ENCODE results near the gene RO60. TPM values are rescaled to one million over a fixed set of nuclear protein-coding genes. Genes with fewer than 3 reads are reported as not detected.

Gene RO60
- total RNA-seq, 4 donors from 2014 or later = 43.4 to 63.9 (median 62.6) TPM

DNA sequence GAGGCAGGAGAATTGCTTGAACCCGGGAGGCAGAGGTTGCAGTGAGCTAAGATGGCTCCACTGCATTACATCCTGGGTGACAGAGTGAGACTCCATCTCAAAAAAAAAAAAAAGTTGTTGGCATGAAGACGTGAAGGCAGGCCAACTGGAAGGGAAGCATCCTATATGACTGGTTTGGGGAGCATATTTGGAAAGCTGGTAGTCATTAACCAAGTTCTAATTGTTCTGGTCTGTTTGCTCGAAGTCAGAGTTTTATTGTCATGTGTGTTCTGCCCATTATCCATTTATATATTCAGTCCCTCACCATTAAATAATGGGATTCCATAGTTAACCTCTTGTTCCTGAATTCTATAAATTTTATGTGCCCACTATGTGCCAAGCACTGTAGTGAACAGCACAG lies 49.1 kb downstream of the RO60 start:
- 60% methylated on average over 3 of the region's 3 CpGs for WGBS
- no peak for DNase-seq (ENCODE audit: low spot score in 2 of 2)
- no peak for TF ChIP-seq EP300 (IDR thresholded peaks at IDR 0.05)
- Histone ChIP-seq H3K4me1 (peaks cover 14% of the 10 kb centered on the region), H3K9me3 (no peaks in the 10 kb centered on the region), H3K27me3 (no peaks in the 10 kb centered on the region), H3K27ac (no peak overlapping the region), H3K4me3 (no peak overlapping the region), H3K36me3 (no peaks in the 10 kb centered on the region)

Other genes starting within 250 kb of the RO60 start
- 10 to 100 TPM; 23.7 to 63.2 (median 35.4) TPM for gene UCHL5, start 252 bp upstream of the RO60 start, total RNA-seq
- gene GLRX2, start 45.8 kb downstream of the RO60 start, total RNA-seq = 10 to 100 TPM in 1 of 4 donors, 1 to 10 TPM in 3; 4.7 to 11.1 (median 5.6) TPM
- gene CDC73, start 62.4 kb downstream of the RO60 start, total RNA-seq = 10 to 100 TPM; 17.0 to 30.0 (median 26.6) TPM
- under 1 TPM in 1 of 4 donors, not detected in 3; 0.34 TPM for gene B3GALT2, start 127.0 kb downstream of the RO60 start, total RNA-seq

All from suprapubic skin (tissue), 4 donors.